ENCODE measurements around the gene HSBP1L1. TPM values are rescaled to one million over a fixed set of nuclear protein-coding genes. Genes with fewer than 3 reads are reported as not detected.
A peak's percentile ranks its signal among the peaks of the same experiment; 100 is the strongest.

The HSBP1L1 gene
- total and polyA plus RNA-seq, 8 donors = 4.1 to 62.3 (median 34.0) TPM

- 56 to 72% (median 61%) methylated on average over 8 of the region's 8 CpGs for WGBS, 5 donors
- peaks cover 7 to 21% (median 16%) of the 10 kb centered on the region in 4 donors for H3K4me1 ChIP-seq
- H3K4me3 ChIP-seq = no peak overlapping the region
- H3K9me3 ChIP-seq = peaks cover 0 to 60% (median 35%) of the 10 kb centered on the region in 4 donors
- peak overlapping the region in 1 of 5 donors; percentile 19 for H3K27ac ChIP-seq
- peaks cover 9 to 75% (median 66%) of the 10 kb centered on the region in 4 donors for H3K36me3 ChIP-seq
- TF ChIP-seq CTCF (IDR thresholded peaks at IDR 0.05) (no peak), EP300 (IDR thresholded peaks at IDR 0.05) (no peak), POLR2A (IDR thresholded peaks at IDR 0.05) (no peak), POLR2AphosphoS5 (IDR thresholded peaks at IDR 0.05) (no peak)
- intact Hi-C loops (cut with DNase I; ENCODE audit: low total_unique reads) = no loop called here
- peak in 1 of 2 donors; percentile 48 for DNase-seq
- H3K27me3 ChIP-seq = no peaks in the 10 kb centered on the region
Measured at GRCh38 chr18:79934311-79935097, 29.9 kb upstream of the HSBP1L1 start.

GRCh38 chr18:79935098-79935480 lies 29.4 kb upstream of the HSBP1L1 start:
- no peak overlapping the region for H3K4me3 ChIP-seq
- 68 to 87% (median 82%) methylated on average over 5 of the region's 5 CpGs for WGBS, 5 donors
- no peaks in the 10 kb centered on the region for H3K27me3 ChIP-seq
- peaks cover 0 to 54% (median 29%) of the 10 kb centered on the region in 4 donors for H3K9me3 ChIP-seq
- no peak for DNase-seq
- intact Hi-C loops (cut with DNase I; ENCODE audit: low total_unique reads) = no loop called here
- peaks cover 7 to 21% (median 16%) of the 10 kb centered on the region in 4 donors for H3K4me1 ChIP-seq
- H3K27ac ChIP-seq = no peak overlapping the region
- no peak for TF ChIP-seq POLR2AphosphoS5 (IDR thresholded peaks at IDR 0.05)
- no peak for TF ChIP-seq CTCF (IDR thresholded peaks at IDR 0.05)
- TF ChIP-seq POLR2A (IDR thresholded peaks at IDR 0.05) = no peak
- no peak for TF ChIP-seq EP300 (IDR thresholded peaks at IDR 0.05)
- H3K36me3 ChIP-seq = peaks cover 12 to 74% (median 66%) of the 10 kb centered on the region in 4 donors

- no peak for DNase-seq
- no peak overlapping the region for H3K4me3 ChIP-seq
- H3K9me3 ChIP-seq = peaks cover 0 to 50% (median 25%) of the 10 kb centered on the region in 4 donors
- H3K36me3 ChIP-seq = peaks cover 16 to 78% (median 67%) of the 10 kb centered on the region in 4 donors
- H3K27ac ChIP-seq = no peak overlapping the region
- no peak for TF ChIP-seq POLR2A (IDR thresholded peaks at IDR 0.05)
- no peak for TF ChIP-seq EP300 (IDR thresholded peaks at IDR 0.05)
- TF ChIP-seq CTCF (IDR thresholded peaks at IDR 0.05) = no peak
- TF ChIP-seq POLR2AphosphoS5 (IDR thresholded peaks at IDR 0.05) = no peak
- 93 to 100% (median 98%) methylated on average over 3 of the region's 3 CpGs for WGBS, 5 donors
- H3K4me1 ChIP-seq = peaks cover 7 to 21% (median 16%) of the 10 kb centered on the region in 4 donors
- intact Hi-C loops (cut with DNase I; ENCODE audit: low total_unique reads) = no loop called here
- no peaks in the 10 kb centered on the region for H3K27me3 ChIP-seq
Measured at GRCh38 chr18:79935499-79935898, 28.9 kb upstream of the HSBP1L1 start.

GRCh38 chr18:79935925-79936324 lies 28.5 kb upstream of the HSBP1L1 start:
- DNase-seq = no peak

More at GRCh38 chr18:79935925-79936324, 28.5 kb upstream of the HSBP1L1 start:
- peaks cover 16 to 82% (median 70%) of the 10 kb centered on the region in 4 donors for H3K36me3 ChIP-seq
- peaks cover 0 to 46% (median 24%) of the 10 kb centered on the region in 4 donors for H3K9me3 ChIP-seq
- 94 to 98% (median 97%) methylated on average over 6 of the region's 6 CpGs for WGBS, 5 donors
- intact Hi-C loops (cut with DNase I; ENCODE audit: low total_unique reads) = no loop called here
- peaks cover 7 to 21% (median 17%) of the 10 kb centered on the region in 4 donors for H3K4me1 ChIP-seq
- no peak for TF ChIP-seq POLR2AphosphoS5 (IDR thresholded peaks at IDR 0.05)
- no peak for TF ChIP-seq EP300 (IDR thresholded peaks at IDR 0.05)
- H3K27me3 ChIP-seq = no peaks in the 10 kb centered on the region
- H3K4me3 ChIP-seq = no peak overlapping the region
- no peak overlapping the region for H3K27ac ChIP-seq

Measured in stomach (tissue), 9 donors.